Mesenteric fat pad (tissue), 1 donor: ENCODE results near the gene LUZP1. TPM values are rescaled to one million over a fixed set of nuclear protein-coding genes. Genes with fewer than 3 reads are reported as not detected.
"Not testable (repeated sequence)": the region's sequence is repeated elsewhere in the genome, so short reads cannot be mapped to it uniquely, and the experiment has no call there.

Experiments used
- DNase-seq: peaks from one replicate; pipeline ENCODE4 v3.0.0-alpha.2; 2020; ENCODE audit warnings: low spot score
- long read RNA-seq: library from polyadenylated mRNA; unstranded; transcript quantifications from one replicate; pipeline ENCODE4 v2.0.0, GENCODE V29; 2020
- total RNA-seq: library from RNA; stranded (reverse); fragmentation: NEBNext Ultra II Directional; extraction: Animal tissue kit (Norgen Biotek cat#: 25700); gene quantifications from one replicate; pipeline ENCODE4 v1.2.1, GENCODE V29; 2021
- donor health status: DM: yes; HTN: yes; CAD: no.

Gene LUZP1
- total RNA-seq = 48.6 TPM
- long read RNA-seq, transcript LUZP1-204 (4 exons, 1,190 nt) = major isoform, 13 of 52 reads
- long read RNA-seq, partial matches to known transcripts = 26 of 52 reads
- long read RNA-seq, other reads (novel, unspliced or antisense) = 13 of 52 reads

GRCh38 chr1:23168445-23169194 lies at the start of gene LUZP1:
Gene LUZP1, minus strand, starts transcription at chr1:23168856.
- DNase-seq = peak; percentile 97

GRCh38 chr1:23217421-23218115 lies 48.9 kb upstream of the LUZP1 start, which contains the start of gene HTR1D:
Gene HTR1D, minus strand, starts transcription at chr1:23217502. Its CDS starts 23,283 bp downstream, at chr1:23194219.
- DNase-seq = no peak

- DNase-seq = no peak
Observed at GRCh38 chr1:23216771-23217420, 48.2 kb upstream of the LUZP1 start.

- DNase-seq = no peak
Observed at GRCh38 chr1:23215751-23216449, 47.2 kb upstream of the LUZP1 start.

- DNase-seq = no peak
Observed at GRCh38 chr1:23215291-23215690, 46.6 kb upstream of the LUZP1 start.

GRCh38 chr1:23214640-23215039 lies 46.0 kb upstream of the LUZP1 start:
- DNase-seq = no peak

- no peak for DNase-seq
Observed at GRCh38 chr1:23211955-23212354, 43.3 kb upstream of the LUZP1 start.

GRCh38 chr1:23210963-23211362 lies 42.3 kb upstream of the LUZP1 start:
- DNase-seq = no peak

GRCh38 chr1:23210351-23210785 lies 41.7 kb upstream of the LUZP1 start:
- DNase-seq = no peak

GRCh38 chr1:23209770-23210169 lies 41.1 kb upstream of the LUZP1 start:
- DNase-seq = no peak

GRCh38 chr1:23208527-23208926 lies 39.9 kb upstream of the LUZP1 start:
- no peak for DNase-seq

- not testable (repeated sequence) for DNase-seq
Observed at GRCh38 chr1:23207733-23208132, 39.1 kb upstream of the LUZP1 start.

- no peak for DNase-seq
Observed at GRCh38 chr1:23202263-23202749, 33.6 kb upstream of the LUZP1 start.

- DNase-seq = no peak
Observed at GRCh38 chr1:23200883-23201282, 32.2 kb upstream of the LUZP1 start.

- DNase-seq = no peak
Observed at GRCh38 chr1:23198373-23198772, 29.7 kb upstream of the LUZP1 start.

GRCh38 chr1:23196627-23197328 lies 28.1 kb upstream of the LUZP1 start:
- DNase-seq = no peak

- no peak for DNase-seq
Observed at GRCh38 chr1:23194119-23194984, 25.7 kb upstream of the LUZP1 start.

GRCh38 chr1:23193391-23194118 lies 24.9 kb upstream of the LUZP1 start:
- DNase-seq = no peak

- no peak for DNase-seq
Observed at GRCh38 chr1:23191199-23191598, 22.5 kb upstream of the LUZP1 start.
